Psoas muscle (tissue), 8 donors: ENCODE measurements around the gene BCKDHA. TPM values are rescaled to one million over a fixed set of nuclear protein-coding genes. Genes with fewer than 3 reads are reported as not detected.
A peak's percentile ranks its signal among the peaks of the same experiment; 100 is the strongest.

Experiments used
- ATAC-seq, 4 donors: fragments of 200-7000 bp; cut with Tn5 transposase; one replicate each; pipeline ENCODE4 v1.9.1; 2020; ENCODE audit warnings: moderate library complexity in 3 of 4, mild to moderate bottlenecking in 2 of 4
- DNase-seq, 2 donors: peaks; one replicate each; pipeline ENCODE4 v3.0.0-alpha.2; 2020
- H3K27ac ChIP-seq: fragments of 200-600 bp; one replicate; pipeline ENCODE4 v1.8.0; 2022
- H3K27me3 ChIP-seq, 3 donors: fragments of 200-600 bp in 1 of 3; one replicate each; pipeline versions ENCODE4 v1.6.1 to v1.8.0; 2013 to 2022; ENCODE audit warnings: low read length in 2 of 3, mild to moderate bottlenecking in 2 of 3, moderate library complexity in 1 of 3; ENCODE audit not compliant: insufficient read depth in 3 of 3
- H3K36me3 ChIP-seq, 2 donors: fragments of 200-600 bp in 1 of 2; one replicate each; pipeline versions ENCODE4 v1.6.1 to v1.8.0; 2013 to 2022; ENCODE audit warnings: low read depth in 1 of 2, mild to moderate bottlenecking in 1 of 2, moderate library complexity in 1 of 2; ENCODE audit not compliant: insufficient read depth in 1 of 2
- H3K4me1 ChIP-seq: fragments of 200-600 bp; one replicate; pipeline ENCODE4 v1.8.0; 2022
- H3K4me3 ChIP-seq: fragments of 200-600 bp; one replicate; pipeline ENCODE4 v1.8.0; 2022; ENCODE audit warnings: mild to moderate bottlenecking
- H3K9me3 ChIP-seq: fragments of 200-600 bp; one replicate; pipeline ENCODE4 v1.8.0; 2022
- CTCF ChIP-seq: fragments of 200-600 bp; IDR thresholded peaks from one replicate; pipeline ENCODE4 v1.8.0; 2022; ENCODE audit warnings: antibody characterized with exemption
- WGBS, 3 donors: extraction: QIAGEN DNeasy Blood & Tissue Kit; methylation state at CpG; one replicate each; pipeline versions ENCODE4 v1.1.6 to v1.1.7; 2013; 5-methylcytosine and 5-hydroxymethylcytosine counted together
- intact Hi-C, 2 donors: fragments of 100-400 bp; cut with DNase I; formaldehyde crosslinking; loops; one replicate each; pipeline versions ENCODE4 v1.11.0 to v1.14.2; 2022
- polyA plus RNA-seq, 3 donors: library from polyadenylated mRNA; stranded (reverse); fragments of 200-250 nt; gene quantifications; one replicate each; pipeline ENCODE4 v1.2.3, GENCODE V29; 2013
- total RNA-seq, 4 donors: library from RNA; stranded (reverse); fragmentation: NEBNext Ultra II Directional in 2 of 4; extraction: Animal tissue kit (Norgen Biotek cat#: 25700) in 2 of 4; gene quantifications; one replicate each; pipeline versions ENCODE4 v1.2.1 to v1.2.4, GENCODE V29; 2021 to 2023
- donor health status: healthy with polysubstance abuse.
- donor health status: DM: no; HTN: no; CAD: no; lungs with moderate emphysema.
- donor health status: Bipolar disorder and iron deficiency.
- donor health status: healthy.
- donor health status: DM: yes; HTN: yes; CAD: no.
- donor health status: DM: no; HTN: no; CAD: no.
- donor health status: DM: no; HTN: no; CAD: no.
- donor health status: DM: yes; HTN: yes; CAD: no.

BCKDHA gene
- total and polyA plus RNA-seq, 7 donors, result 31.5 to 58.8 (median 43.3) TPM

- no peaks in the 10 kb centered on the region for H3K9me3 ChIP-seq
- TF ChIP-seq CTCF, result no peak
- H3K27ac ChIP-seq, result no peak overlapping the region
- ATAC-seq (no peak), DNase-seq (no peak)
- no peak overlapping the region for H3K4me3 ChIP-seq
- H3K4me1 ChIP-seq, result no peaks in the 10 kb centered on the region
- H3K27me3 ChIP-seq, result no peaks in the 10 kb centered on the region
- H3K36me3 ChIP-seq, result peaks cover 10 to 86% of the 10 kb centered on the region in 2 donors
- intact Hi-C loops, result no loop called here
- WGBS, 3 donors, result 72 to 76% (median 75%) methylated on average over 8 of the region's 8 CpGs
Observed at GRCh38 chr19:41420101-41420880, 22.7 kb downstream of the BCKDHA start.

GRCh38 chr19:41421314-41421713 is 23.7 kb downstream of the BCKDHA start:
- intact Hi-C loops, result no loop called here
- H3K4me1 ChIP-seq, result no peaks in the 10 kb centered on the region
- no peak overlapping the region for H3K27ac ChIP-seq
- DNase-seq, result no peak
- 82 to 89% (median 84%) methylated on average over 6 of the region's 6 CpGs for WGBS, 3 donors
- H3K4me3 ChIP-seq, result no peak overlapping the region
- ATAC-seq, result peak in 1 of 4 donors; percentile 17
- no peaks in the 10 kb centered on the region for H3K27me3 ChIP-seq
- peaks cover 10 to 93% of the 10 kb centered on the region in 2 donors for H3K36me3 ChIP-seq
- no peaks in the 10 kb centered on the region for H3K9me3 ChIP-seq
- no peak for TF ChIP-seq CTCF

- TF ChIP-seq CTCF, result no peak
- ATAC-seq, result no peak
- Histone ChIP-seq H3K27ac (no peak overlapping the region), H3K4me3 (no peak overlapping the region), H3K9me3 (no peaks in the 10 kb centered on the region), H3K36me3 (peaks cover 10 to 89% of the 10 kb centered on the region in 2 donors), H3K4me1 (no peaks in the 10 kb centered on the region), H3K27me3 (no peaks in the 10 kb centered on the region)
- WGBS, 3 donors, result 94 to 97% (median 95%) methylated on average over 18 to 20 of the region's 20 CpGs
- intact Hi-C loops, result no loop called here
- DNase-seq, result no peak
Observed at GRCh38 chr19:41421973-41422372, 24.4 kb downstream of the BCKDHA start.

- TF ChIP-seq CTCF, result no peak
- no peak for ATAC-seq
- Histone ChIP-seq H3K4me1 (no peaks in the 10 kb centered on the region), H3K27me3 (no peaks in the 10 kb centered on the region), H3K9me3 (no peaks in the 10 kb centered on the region), H3K27ac (no peak overlapping the region), H3K4me3 (no peak overlapping the region), H3K36me3 (peaks cover 10 to 84% of the 10 kb centered on the region in 2 donors)
- intact Hi-C loops, result no loop called here
- 84 to 89% (median 86%) methylated on average over 18 of the region's 18 CpGs for WGBS, 3 donors
- no peak for DNase-seq
Observed at GRCh38 chr19:41422456-41422855, 24.8 kb downstream of the BCKDHA start.
